Measurements from ENCODE around the gene UBE2B.
"Not testable (repeated sequence)": the region's sequence is repeated elsewhere in the genome, so short reads cannot be mapped to it uniquely, and the experiment has no call there.

The UBE2B gene

GRCh38 chr5:134417707-134418106 is 46.3 kb downstream of the UBE2B start:
- TF ChIP-seq CTCF (IDR thresholded peaks at IDR 0.05; ENCODE audit: low read depth, low read length, missing control alignments): no peak
- DNase-seq (ENCODE audit: low read depth): no peak
- no peak overlapping the region for H3K4me3 ChIP-seq (ENCODE audit: low read depth, low read length)

- no peak for TF ChIP-seq CTCF (IDR thresholded peaks at IDR 0.05; ENCODE audit: low read depth, low read length, missing control alignments)
- H3K4me3 ChIP-seq (ENCODE audit: low read depth, low read length): no peak overlapping the region
- DNase-seq (ENCODE audit: low read depth): no peak
Measured at GRCh38 chr5:134418958-134419357, 47.6 kb downstream of the UBE2B start.

GRCh38 chr5:134420343-134420742 is 49.0 kb downstream of the UBE2B start:
- DNase-seq (ENCODE audit: low read depth): no peak
- TF ChIP-seq CTCF (IDR thresholded peaks at IDR 0.05; ENCODE audit: low read depth, low read length, missing control alignments): no peak
- H3K4me3 ChIP-seq (ENCODE audit: low read depth, low read length): no peak overlapping the region

GRCh38 chr5:134421038-134421437 is 49.7 kb downstream of the UBE2B start:
- DNase-seq (ENCODE audit: low read depth): not testable (repeated sequence)

GRCh38 chr5:134422791-134423365 is 51.5 kb downstream of the UBE2B start:
- DNase-seq (ENCODE audit: low read depth): no peak
- TF ChIP-seq CTCF (IDR thresholded peaks at IDR 0.05; ENCODE audit: low read depth, low read length, missing control alignments): no peak
- no peak overlapping the region for H3K4me3 ChIP-seq (ENCODE audit: low read depth, low read length)

More at GRCh38 chr5:134421038-134421437, 49.7 kb downstream of the UBE2B start:
- not testable (repeated sequence) for H3K4me3 ChIP-seq (ENCODE audit: low read depth, low read length)

GRCh38 chr5:134423376-134423775 is 52.0 kb downstream of the UBE2B start:
- TF ChIP-seq CTCF (IDR thresholded peaks at IDR 0.05; ENCODE audit: low read depth, low read length, missing control alignments): no peak
- no peak overlapping the region for H3K4me3 ChIP-seq (ENCODE audit: low read depth, low read length)
- DNase-seq (ENCODE audit: low read depth): no peak

GRCh38 chr5:134426361-134426760 is 55.0 kb downstream of the UBE2B start:
- DNase-seq (ENCODE audit: low read depth): no peak
- no peak for TF ChIP-seq CTCF (IDR thresholded peaks at IDR 0.05; ENCODE audit: low read depth, low read length, missing control alignments)
- no peak overlapping the region for H3K4me3 ChIP-seq (ENCODE audit: low read depth, low read length)

All from GM12864 (cell line).